Measurements from ENCODE around the gene CAMK2D. TPM values are rescaled to one million over a fixed set of nuclear protein-coding genes. Genes with fewer than 3 reads are reported as not detected.
"Not testable (repeated sequence)": the region's sequence is repeated elsewhere in the genome, so short reads cannot be mapped to it uniquely, and the experiment has no call there.

CAMK2D gene
- total RNA-seq, 1 experiment from 2014 or later: 21.5 TPM

DNA sequence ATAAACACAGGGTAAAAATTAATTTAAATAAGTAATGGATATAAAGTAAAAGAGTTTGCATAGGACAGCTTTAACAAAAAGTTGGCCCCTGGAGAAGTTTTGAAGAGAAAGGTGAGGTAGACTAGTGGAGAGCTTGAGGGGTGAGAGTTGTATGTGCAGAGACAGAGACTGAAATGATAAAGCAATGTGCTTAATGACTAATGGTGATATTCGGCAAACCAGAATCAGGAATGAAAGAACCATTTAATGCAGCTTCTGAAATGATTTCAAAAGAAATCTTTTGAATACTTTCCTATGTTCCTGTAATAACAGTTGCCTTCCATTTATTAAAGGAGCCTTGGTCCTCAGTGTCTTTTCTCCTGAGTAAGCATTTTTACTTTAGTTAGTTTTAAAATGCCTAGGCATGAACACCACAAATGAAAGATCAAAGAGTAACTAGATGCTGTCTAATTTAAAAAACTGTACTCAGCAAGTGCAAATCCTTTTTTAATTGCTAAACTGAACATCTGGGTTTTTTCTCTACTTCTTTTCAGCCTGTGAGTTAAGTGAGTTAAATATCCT is 28.5 kb downstream of the CAMK2D start:
- no peaks in the 10 kb centered on the region for H3K36me3 ChIP-seq (replicated peaks; ENCODE audit: control insufficient read depth, insufficient read depth, low read length)
- no peaks in the 10 kb centered on the region for H3K27me3 ChIP-seq (ENCODE audit: control insufficient read depth, insufficient read depth, low read length)
- DNase-seq: no peak
- no peak overlapping the region for H3K4me3 ChIP-seq (ENCODE audit: insufficient read depth, low read depth, low read length)

DNA sequence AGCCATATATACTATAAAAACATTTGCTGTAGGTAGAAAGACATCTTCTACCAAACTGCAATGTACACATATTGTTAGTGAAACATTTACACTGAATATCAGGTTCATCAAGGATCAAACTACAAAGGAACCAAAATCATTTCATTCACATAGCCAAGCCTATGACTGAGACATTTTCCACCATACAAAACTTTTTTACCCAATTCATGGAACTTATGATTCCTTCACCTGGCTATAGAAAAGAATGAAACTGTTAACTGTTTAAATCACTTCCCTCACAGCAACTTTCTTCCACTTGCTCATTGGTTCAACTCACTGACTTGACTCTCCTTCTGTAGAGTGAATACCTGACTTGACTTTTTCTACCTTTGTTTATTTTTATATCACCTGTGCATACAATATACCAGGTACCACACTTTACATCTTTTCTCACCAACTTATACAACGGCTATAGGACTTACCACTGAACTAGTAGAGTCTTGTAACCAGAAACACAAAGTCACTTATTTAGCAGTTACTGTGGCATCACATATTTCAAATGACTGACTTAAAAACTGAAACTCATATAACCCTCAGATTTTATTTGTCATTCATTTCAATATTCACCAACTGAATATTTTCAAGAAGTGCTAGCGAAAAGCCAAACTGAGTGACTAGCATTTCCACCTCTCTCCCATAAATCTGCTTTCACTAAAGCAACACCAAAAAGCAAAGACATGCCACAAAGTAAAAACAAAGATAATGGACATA is 30.9 kb downstream of the CAMK2D start:
- DNase-seq: no peak
- Histone ChIP-seq H3K27me3 (ENCODE audit: control insufficient read depth, insufficient read depth, low read length) (no peaks in the 10 kb centered on the region), H3K4me3 (ENCODE audit: insufficient read depth, low read depth, low read length) (no peak overlapping the region), H3K36me3 (replicated peaks; ENCODE audit: control insufficient read depth, insufficient read depth, low read length) (no peaks in the 10 kb centered on the region)

DNA sequence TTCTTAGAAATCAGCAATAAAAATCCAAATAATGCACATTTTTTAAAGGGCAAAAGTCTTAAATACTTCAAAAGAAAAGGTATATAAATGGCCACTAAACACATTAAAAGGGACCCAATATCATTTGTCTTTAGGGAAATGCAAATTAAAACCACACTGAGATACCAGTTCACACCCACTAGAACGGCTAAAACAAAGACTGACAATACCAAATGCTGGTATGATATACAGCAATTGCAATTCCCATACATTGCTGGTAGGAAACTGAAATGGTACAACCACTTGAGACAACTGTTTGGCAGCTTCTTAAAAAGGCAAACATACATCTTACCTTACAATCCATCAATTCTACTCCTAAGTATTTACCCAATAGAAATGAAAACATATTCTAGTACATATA is 33.7 kb downstream of the CAMK2D start:
- H3K36me3 ChIP-seq (replicated peaks; ENCODE audit: control insufficient read depth, insufficient read depth, low read length): no peaks in the 10 kb centered on the region
- DNase-seq: no peak
- no peak overlapping the region for H3K4me3 ChIP-seq (ENCODE audit: insufficient read depth, low read depth, low read length)
- no peaks in the 10 kb centered on the region for H3K27me3 ChIP-seq (ENCODE audit: control insufficient read depth, insufficient read depth, low read length)

DNA sequence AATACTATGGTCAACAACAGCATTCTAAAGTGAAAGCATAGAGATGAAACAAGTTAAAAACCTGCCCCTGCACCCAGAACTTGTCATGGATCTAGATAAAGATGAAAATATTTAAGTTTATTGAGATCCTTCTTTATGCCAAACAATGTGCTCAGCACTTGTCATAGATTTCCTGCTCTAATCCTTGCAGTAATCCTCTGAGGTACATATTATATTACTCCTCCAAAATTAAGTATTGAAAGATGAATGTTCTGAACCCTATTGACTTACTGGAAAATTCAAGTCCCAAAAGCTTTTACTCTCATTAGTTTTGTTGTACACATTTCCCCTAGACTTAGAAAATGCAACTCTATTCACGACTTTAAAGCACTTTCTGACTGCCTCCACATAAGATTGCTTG is 35.6 kb downstream of the CAMK2D start:
- DNase-seq: no peak
- H3K27me3 ChIP-seq (ENCODE audit: control insufficient read depth, insufficient read depth, low read length): no peaks in the 10 kb centered on the region
- H3K4me3 ChIP-seq (ENCODE audit: insufficient read depth, low read depth, low read length): no peak overlapping the region
- no peaks in the 10 kb centered on the region for H3K36me3 ChIP-seq (replicated peaks; ENCODE audit: control insufficient read depth, insufficient read depth, low read length)

DNA sequence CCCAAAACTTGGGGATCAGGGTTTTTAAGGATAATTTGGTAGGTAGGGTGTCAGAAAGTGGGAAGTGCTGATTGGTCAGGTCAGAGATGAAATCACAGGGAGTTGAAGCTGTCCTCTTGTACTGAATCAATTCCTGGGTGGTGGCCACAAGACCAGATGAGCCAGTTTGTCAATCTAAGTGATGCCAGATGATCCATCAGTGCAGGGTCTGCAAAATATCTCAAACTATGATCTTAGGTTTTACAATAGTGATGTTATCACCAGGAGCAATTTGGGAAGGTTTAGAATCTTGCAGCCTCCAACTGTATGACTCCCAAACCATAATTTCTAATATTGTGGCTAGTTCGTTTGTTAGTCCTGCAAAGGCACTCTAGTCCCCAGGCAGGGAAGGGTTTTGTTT is 43.3 kb downstream of the CAMK2D start:
- Histone ChIP-seq H3K36me3 (replicated peaks; ENCODE audit: control insufficient read depth, insufficient read depth, low read length) (no peaks in the 10 kb centered on the region), H3K27me3 (ENCODE audit: control insufficient read depth, insufficient read depth, low read length) (no peaks in the 10 kb centered on the region), H3K4me3 (ENCODE audit: insufficient read depth, low read depth, low read length) (no peak overlapping the region)
- DNase-seq: no peak

DNA sequence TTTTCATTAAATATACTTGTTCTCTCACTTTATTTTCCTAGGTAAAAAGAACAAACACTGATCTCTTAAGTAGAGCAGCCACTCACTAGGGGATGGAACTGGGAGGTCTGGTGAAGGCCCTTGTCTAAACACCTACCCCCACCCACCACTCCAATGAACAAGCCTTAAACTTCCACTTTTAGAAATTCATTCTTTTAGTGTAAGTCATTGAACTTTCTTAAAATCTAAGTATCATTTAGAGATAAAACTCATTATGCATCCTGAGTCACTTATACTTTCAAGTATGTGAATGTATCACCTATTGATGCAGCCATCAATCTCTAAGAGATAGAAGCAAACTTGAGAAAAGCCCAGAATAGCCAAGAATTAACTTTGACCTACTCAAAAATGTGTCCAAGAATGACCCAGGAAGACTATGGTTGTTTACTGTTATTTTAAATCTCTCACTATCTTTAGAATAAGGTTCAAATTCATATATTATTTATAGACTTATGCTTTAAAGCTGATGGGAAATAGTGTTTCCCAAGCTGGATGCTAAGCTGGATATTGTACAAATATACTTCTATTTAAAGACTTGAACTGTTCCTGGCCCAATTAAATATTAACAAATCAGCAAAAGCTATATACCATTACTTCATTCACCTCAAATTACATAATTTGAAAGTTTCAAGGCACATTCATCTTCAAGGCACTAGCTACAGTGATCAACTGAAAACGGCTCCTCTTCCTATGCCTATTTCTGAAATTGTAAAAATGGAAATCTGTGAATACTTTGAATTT is 49.5 kb downstream of the CAMK2D start:
- no peak for DNase-seq

DNA sequence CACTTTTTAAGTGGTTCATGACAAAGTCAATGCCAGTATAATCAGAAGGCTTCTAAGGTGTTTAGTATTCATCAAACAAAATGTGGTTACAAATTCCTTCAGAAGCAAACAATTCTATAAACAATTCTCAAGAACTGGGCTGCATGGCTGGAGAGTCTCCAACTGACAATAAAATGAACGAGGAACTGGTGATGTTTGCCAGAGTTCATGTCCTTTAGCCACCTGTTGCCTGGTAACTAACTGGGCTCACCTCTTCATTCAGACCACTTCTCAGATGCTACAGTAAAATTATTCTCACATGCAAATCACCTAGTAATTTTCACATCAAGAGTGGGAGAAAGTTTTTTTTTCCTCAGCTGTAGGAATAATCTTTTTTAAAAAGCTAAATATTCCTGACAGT is 53.3 kb downstream of the CAMK2D start:
- Histone ChIP-seq H3K27me3 (ENCODE audit: control insufficient read depth, insufficient read depth, low read length) (no peaks in the 10 kb centered on the region), H3K4me3 (ENCODE audit: insufficient read depth, low read depth, low read length) (no peak overlapping the region), H3K36me3 (replicated peaks; ENCODE audit: control insufficient read depth, insufficient read depth, low read length) (no peaks in the 10 kb centered on the region)
- DNase-seq: no peak

More for the DNA sequence above, 49.5 kb downstream of the CAMK2D start:
- Histone ChIP-seq H3K27me3 (ENCODE audit: control insufficient read depth, insufficient read depth, low read length) (no peaks in the 10 kb centered on the region), H3K4me3 (ENCODE audit: insufficient read depth, low read depth, low read length) (no peak overlapping the region), H3K36me3 (replicated peaks; ENCODE audit: control insufficient read depth, insufficient read depth, low read length) (no peaks in the 10 kb centered on the region)

DNA sequence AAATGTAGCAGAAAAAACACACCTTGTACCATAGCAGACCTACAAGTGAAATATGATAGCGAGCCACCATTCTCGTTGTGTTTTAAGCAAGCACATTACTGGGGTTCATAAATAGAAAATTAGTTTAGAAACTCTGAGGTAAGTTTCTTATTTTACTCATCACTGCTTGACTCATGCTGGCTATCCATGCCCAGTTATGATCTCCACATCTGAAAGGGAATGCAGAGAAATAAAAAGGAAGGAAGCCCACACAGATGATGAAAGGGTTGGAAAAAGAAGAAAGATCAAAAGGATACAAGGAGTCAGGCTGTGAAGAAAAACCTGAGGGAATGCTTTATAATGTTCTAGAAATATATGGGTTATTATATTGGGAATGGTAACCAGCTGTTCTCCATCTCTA is 54.5 kb downstream of the CAMK2D start:
- Histone ChIP-seq H3K36me3 (replicated peaks; ENCODE audit: control insufficient read depth, insufficient read depth, low read length) (no peaks in the 10 kb centered on the region), H3K4me3 (ENCODE audit: insufficient read depth, low read depth, low read length) (no peak overlapping the region), H3K27me3 (ENCODE audit: control insufficient read depth, insufficient read depth, low read length) (no peaks in the 10 kb centered on the region)
- DNase-seq: no peak

DNA sequence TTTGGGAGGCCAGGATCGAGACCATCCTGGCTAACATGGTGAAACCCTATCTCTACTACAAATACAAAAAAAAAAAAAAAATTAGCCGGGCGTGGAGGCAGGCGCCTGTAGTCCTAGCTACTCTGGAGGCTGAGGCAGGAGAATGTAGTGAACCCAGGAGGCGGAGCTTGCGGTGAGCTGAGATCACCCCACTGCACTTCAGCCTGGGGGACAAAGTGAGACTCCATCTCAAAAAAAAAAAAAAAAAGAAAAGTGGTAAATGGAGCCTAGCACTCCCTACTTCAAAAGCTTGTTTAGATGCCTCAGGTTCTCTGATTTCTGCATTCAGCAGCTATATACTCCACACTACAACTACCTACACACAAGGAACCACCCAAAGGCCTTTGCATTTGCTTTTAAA is 56.4 kb downstream of the CAMK2D start:
- not testable (repeated sequence) for H3K4me3 ChIP-seq (ENCODE audit: insufficient read depth, low read depth, low read length); H3K36me3 ChIP-seq (replicated peaks; ENCODE audit: control insufficient read depth, insufficient read depth, low read length); DNase-seq; H3K27me3 ChIP-seq (ENCODE audit: control insufficient read depth, insufficient read depth, low read length)

DNA sequence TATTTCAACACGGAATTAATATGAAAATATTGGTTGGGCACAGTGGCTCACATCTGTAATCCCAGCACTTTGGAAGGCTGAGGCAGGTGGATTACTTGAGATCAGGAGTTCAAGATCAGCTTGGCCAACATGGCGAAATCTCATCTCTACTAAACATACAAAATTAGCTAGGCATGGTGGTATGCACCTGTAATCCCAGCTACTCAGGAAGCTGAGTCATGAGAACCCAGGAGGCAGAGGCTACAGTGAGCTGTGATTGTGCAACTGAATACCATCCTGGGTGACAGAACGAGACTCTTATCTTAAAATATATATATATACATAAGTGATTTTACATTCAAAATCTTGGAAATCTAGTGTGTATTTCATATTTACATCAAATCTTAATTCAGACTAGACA is 58.9 kb downstream of the CAMK2D start:
- not testable (repeated sequence) for H3K27me3 ChIP-seq (ENCODE audit: control insufficient read depth, insufficient read depth, low read length); H3K36me3 ChIP-seq (replicated peaks; ENCODE audit: control insufficient read depth, insufficient read depth, low read length); H3K4me3 ChIP-seq (ENCODE audit: insufficient read depth, low read depth, low read length); DNase-seq

DNA sequence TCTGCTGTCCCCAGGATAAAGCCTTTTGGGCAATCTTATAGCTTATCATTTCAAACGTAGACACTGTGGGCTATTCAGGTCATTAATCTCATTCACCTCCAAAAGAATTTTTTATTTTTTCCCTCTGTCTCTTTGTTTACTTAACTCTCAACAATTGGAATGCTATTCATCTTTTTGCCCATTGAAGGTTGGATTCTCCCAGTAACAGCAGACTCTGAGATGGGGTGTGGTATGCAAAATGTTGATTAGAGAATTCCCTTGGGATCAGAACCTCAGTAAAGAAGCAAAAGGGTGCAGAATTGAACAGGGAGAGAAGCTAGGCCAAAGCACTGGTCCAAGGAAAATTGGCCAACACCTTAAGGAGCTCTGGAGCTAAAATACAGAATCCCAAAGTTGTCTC is 60.4 kb downstream of the CAMK2D start:
- Histone ChIP-seq H3K4me3 (ENCODE audit: insufficient read depth, low read depth, low read length) (no peak overlapping the region), H3K36me3 (replicated peaks; ENCODE audit: control insufficient read depth, insufficient read depth, low read length) (no peaks in the 10 kb centered on the region), H3K27me3 (ENCODE audit: control insufficient read depth, insufficient read depth, low read length) (no peaks in the 10 kb centered on the region)
- DNase-seq: no peak

DNA sequence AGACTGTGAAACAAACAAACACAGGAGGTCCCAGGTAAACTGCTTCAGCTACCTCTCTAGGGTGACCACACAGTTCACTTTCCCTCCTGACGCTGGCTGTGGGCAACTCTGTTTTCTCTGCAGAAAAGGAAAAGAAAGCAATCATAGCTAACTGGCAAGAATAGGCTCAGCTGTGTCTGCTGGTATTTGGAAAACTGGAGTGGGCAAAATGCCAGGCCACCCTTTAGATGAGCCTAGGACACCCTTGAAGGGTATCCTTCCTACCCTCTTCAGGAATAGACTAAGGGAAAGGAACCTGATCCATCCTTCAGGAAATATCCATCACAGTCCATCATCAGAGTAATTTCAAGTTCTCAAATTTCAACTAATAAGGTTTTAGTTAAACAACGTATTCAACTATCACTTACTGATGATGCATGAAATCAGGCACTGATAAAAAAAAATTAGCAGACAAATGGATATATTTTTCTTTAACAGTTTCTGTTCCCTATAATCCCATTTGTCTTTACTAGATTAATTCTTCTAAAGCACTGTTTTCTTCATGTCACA is 60.9 kb downstream of the CAMK2D start:
- Histone ChIP-seq H3K36me3 (replicated peaks; ENCODE audit: control insufficient read depth, insufficient read depth, low read length) (no peaks in the 10 kb centered on the region), H3K27me3 (ENCODE audit: control insufficient read depth, insufficient read depth, low read length) (no peaks in the 10 kb centered on the region), H3K4me3 (ENCODE audit: insufficient read depth, low read depth, low read length) (no peak overlapping the region)
- no peak for DNase-seq

DNA sequence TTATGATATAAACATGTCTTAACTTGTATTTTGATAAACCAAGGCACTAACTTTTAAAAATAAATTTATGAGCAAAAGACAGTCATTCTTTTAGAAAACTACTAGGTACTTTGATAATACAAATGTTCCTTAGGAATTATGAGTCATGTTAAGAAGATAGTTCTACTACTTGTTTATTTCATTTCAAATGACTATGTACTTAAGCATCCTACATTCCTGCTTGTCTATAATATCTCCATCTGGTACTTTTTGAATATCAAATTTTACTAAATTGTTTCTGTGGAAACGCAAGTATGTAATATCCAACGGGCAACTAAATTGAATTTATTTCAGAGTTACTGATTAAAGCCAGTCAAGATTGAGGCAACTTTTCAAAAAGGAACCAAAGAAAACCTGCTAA is 61.8 kb downstream of the CAMK2D start:
- Histone ChIP-seq H3K27me3 (ENCODE audit: control insufficient read depth, insufficient read depth, low read length) (no peaks in the 10 kb centered on the region), H3K4me3 (ENCODE audit: insufficient read depth, low read depth, low read length) (no peak overlapping the region), H3K36me3 (replicated peaks; ENCODE audit: control insufficient read depth, insufficient read depth, low read length) (no peaks in the 10 kb centered on the region)
- no peak for DNase-seq

DNA sequence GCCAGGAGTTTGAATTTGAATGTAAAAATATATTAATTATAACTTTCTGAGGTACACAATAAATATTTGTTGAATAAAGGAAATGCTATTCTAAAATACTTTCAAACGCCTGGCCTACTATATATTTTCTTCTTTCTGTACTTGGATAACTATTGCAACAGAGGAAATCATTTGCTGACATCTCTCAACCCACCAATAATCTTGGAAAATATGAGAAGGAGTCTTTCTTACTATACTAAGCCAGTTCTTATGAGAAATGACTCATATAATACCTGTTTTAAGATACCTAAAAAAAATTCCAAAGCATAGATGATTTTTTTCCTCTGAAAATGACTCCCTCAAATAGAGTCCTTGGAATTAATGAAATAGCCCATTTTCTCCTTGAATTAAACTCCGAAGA is 64.1 kb downstream of the CAMK2D start:
- no peak for DNase-seq
- Histone ChIP-seq H3K4me3 (ENCODE audit: insufficient read depth, low read depth, low read length) (no peak overlapping the region), H3K36me3 (replicated peaks; ENCODE audit: control insufficient read depth, insufficient read depth, low read length) (no peaks in the 10 kb centered on the region)

More for the DNA sequence above, 64.1 kb downstream of the CAMK2D start:
- H3K27me3 ChIP-seq (ENCODE audit: control insufficient read depth, insufficient read depth, low read length): no peaks in the 10 kb centered on the region
